Activated CD8-positive, alpha-beta memory T cell treated with anti-CD3 and anti-CD28 coated beads for 48 hours (primary cell): ENCODE results near the gene MPDZ.

Source experiments
- DNase-seq, 3 experiments: peaks; one replicate each; pipeline ENCODE4 v3.0.0-alpha.2; 2020; ENCODE audit warnings: low read depth in 2 of 3, low spot score in 2 of 3

MPDZ gene

DNA sequence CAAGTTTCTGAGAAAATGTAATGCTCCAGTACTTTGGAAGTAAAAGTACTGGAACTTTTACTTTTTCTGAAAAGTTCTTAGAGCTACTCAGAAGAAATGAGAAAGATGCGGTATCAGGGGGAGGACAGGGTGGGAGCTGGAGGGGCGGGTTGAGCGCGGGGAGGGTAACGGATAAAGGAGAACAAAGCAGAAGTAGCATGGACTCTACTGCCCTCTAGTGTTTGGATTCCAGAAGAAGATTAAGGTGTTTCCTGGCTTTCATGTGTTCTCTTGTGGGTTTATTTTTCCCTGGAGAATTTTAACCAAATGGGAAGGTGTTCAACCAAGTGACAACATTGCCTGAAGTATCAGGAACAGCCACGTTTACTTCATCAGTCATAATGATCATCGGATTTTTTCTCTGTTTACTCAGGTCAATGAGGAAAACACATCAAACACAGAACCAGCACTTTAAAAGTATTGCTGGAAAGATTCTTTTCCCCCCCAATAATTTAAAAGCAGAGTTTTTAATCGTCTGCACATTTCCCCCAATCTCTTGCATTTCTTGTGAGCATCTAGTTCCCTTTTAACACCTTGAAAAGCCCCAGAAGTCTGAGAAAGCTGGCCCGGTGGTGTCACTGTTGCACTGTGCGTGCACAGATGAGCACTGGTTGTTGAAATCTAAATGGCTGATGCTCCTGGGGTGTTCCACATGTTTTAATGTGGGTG lies 190.6 kb downstream of the MPDZ start:
- no peak for DNase-seq

DNA sequence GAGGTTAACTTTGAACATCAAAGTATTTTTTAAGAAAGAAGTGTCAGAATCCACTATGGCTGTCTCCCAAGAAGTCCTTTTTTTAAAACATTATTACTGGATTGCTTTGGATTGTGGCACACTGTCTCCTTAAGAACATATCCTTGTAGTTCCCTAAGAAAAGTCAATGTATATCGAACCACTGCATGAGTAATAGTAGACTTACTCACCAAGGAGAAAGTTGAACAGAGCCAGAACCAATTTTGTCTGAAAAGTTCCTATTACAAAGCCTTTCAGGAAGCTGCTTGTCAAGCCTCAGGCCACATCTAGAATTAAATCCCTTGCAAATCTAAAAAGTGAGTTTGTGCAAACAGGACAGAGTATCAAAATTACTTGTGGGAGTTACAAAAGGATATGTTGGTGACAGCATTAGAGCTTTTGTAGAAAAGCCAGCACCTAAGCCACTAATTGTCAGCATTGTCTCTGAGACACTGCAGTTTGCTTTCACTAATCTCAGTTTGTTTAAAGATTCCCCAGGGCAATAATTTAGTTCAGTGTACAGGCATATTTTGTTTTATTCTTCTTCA lies 195.4 kb downstream of the MPDZ start:
- no peak for DNase-seq

DNA sequence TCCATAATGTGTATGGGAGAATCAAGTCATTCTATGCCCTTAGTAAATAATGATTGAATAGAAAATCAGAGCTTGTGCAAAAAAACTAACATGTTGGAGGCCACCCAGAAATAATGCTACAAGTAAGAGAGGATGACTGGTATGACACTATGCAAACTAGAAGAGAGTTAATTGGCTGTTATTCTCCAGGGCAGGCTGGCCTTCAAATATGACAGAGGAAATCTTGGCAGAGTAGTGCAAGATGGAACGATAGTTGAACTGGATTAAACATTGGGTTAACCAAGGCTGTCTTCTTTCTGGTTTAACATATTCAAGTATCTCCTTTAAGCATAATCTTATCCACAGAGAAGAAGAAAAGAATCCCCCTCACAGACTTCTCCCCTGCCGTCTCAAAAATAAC lies 196.1 kb downstream of the MPDZ start:
- no peak for DNase-seq

DNA sequence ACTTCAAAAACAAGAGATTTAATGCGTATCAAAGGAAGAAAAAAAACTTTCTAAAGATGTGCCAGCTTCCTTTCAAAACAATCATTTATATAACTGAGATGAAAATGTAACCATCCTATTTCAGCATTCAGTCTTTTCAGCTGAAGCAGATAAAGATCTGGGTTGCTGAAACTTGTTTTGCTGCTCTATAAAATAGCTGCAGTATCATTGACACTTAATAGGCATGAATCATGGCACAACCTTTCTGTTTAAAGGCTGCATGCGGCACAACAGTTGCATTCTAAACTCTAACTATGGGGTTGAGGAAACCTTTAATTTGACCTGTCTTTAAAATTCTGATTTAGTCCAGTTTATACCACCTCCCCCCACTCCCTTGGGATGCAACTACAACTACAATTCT lies 196.7 kb downstream of the MPDZ start:
- DNase-seq, result no peak

DNA sequence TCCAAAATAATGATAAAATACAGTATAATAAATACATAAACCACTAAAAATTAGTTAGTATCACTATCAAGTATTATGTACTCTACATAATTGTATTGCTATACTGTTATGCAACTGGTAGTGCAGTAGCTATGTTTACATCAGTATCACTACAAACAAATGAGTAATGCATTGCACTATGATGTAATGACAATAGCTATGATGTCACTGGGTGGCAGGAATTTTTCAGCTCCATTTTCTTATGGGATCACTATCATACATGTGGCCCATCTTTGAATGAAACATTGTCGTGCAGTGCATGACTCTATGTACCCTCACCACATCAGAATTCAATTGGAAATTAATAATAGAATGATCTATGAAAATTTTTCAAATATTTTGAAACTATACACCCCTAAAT lies 201.3 kb downstream of the MPDZ start:
- DNase-seq, result no peak

DNA sequence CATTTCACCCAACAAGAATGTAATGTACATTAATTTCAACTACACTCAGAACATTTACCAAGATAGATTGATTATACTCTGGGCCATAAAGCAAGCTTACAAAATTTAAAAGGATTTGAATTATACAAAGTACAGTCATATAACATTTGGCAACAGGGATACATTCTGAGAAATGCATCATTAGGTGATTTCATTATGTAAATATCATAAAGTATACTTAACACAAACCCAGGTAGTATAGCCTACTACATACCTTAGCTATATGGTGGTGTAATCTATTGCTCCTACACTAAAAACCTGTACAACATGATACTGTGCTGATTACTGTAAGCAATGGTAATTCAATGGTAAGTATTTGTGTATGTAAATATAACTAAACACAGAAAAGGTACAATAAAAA lies 202.9 kb downstream of the MPDZ start:
- no peak for DNase-seq

DNA sequence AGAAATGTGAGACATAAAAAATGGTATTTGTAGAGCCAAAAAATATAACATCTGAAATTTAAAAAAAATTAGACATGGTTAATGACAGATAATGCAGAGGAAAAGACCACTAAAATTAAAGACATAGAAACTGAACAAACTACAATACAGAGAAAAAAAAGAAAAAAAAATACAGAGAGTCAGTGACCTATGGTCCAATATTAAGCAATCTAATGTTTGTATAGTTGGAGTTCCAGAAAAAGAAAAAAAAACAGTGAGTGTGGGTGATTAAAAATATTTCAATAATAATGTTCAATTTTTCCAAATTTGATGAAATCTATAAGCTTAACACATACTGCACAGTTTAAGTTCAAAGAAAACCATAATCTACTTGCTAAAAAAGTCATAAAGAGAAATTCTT lies 207.6 kb downstream of the MPDZ start:
- DNase-seq, result no peak

DNA sequence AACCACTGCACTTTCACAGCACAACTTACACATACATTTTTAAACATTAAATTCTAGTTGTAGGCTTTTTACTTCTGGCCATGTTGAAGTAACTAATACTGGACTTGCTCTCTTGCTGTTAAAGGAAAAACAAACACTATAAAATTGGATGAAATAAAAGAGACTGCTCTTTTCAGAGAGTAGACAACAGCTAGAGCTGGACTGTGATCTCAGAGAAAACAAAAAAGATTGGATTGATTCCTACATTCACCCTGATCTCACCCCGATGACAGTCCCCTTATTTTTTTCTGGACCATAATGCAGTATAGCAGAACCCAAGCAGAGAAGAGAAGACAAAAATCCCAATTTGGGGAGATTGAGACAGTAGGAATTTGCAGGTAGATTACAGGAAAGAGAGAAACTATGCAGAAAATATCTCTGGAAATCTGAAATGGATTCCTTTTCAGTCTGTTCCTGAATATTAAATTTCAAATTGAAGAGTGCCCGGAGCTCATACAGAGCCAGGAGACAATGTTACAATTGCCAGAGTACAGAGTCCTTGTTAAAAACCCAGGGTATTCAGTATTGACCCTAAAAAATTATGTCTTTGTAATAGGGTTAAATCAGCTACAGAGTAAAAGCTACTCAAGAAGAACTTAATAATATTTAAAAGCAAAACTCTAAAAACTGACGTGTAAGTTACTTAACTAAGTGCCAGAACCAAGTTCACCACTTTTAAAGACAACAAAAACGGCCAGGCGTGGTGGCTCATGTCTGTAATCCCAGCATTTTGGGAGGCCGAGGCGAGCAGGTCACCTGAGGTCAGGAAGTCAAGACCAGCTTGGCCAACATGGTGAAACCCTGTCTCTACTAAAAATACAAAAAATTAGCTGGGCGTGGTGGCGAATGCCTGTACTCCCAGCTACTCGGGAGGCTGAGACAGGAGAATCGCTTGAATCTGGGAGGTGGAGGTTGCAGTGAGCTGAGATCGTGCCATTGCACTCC lies 208.6 kb downstream of the MPDZ start:
- no peak for DNase-seq

DNA sequence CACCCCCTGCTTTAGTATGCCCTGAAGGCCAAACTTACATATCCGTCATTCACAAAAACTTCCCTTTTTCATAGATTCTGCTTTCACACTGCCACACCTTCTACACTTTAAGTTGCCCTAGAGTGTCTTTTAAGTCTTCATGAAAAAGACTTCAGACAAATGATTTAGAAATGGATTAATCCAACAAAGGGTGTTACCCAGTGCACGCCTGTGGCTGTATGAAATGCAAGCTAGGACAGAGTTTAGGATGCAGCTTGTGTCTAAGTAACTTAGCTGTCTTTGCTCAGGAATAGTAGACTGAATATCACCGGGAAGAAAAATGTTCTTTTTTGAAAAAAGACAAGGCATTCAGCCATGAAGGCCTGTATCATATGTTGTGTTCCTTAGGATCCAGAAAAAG lies 210.0 kb downstream of the MPDZ start:
- no peak for DNase-seq

DNA sequence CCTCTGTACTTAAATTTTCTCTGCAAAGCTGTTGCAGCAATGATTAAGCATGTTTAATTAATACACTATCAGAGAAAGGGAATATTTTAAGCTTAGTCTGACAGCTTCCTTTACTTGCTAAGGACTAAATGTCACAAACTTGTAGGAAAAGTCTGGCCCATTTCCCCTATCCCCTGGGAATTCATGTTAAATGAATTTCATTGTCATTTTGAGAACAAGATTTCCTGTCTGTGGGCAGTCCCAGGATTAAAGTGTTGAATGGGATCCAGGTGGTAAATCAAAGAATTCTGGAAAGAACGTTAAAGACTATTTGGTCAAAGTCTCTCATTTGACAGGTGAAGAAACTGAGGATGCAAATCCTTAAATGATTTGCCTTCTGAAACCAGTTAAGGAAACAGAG lies 214.8 kb downstream of the MPDZ start:
- no peak for DNase-seq

DNA sequence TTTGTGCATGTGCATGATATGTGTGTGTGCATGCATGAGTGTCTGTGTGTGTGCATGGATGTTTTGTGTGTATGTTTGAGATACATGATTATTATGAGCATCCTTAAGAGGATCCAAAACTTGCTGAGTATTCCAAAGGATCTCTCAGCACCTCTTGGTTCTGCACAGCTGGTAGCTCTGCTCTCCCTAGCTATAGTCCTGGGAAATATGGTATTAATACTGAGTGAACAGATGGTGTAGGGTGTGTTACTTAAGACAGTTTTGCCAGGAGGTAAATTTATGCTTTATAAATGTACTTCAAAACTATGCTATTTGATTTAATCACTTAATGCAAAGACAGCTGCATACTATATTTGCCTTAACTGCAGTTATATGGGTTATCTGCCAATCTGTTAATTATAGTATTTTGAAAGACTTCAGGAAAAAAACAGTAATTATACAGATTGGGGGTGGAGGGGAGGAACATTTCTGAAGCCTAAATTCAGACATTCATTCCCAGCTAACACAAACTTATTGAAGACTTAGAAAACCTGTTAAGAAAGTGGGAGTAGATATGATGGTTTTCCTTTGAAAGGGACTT lies 215.5 kb downstream of the MPDZ start:
- no peak for DNase-seq

DNA sequence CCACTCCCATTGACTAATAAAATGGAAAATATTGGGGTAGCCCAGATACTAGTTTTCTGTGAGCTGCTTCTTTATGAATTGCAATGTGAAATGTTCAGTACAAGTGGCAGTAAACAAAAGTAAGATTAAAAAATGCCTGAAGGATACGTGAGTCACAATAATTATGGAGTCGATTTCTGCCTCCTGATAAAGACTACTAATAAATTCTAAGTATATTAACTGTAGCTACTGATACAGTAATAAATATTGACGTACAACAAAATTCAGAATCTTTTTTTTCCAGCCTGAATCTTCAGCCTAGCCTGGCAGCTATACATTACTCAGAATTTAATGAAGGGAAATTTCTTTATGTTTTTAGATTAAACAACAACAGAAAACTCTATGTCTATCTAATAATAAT lies 218.1 kb downstream of the MPDZ start:
- no peak for DNase-seq
